ENCODE measurements around the gene ATOH7. TPM values are rescaled to one million over a fixed set of nuclear protein-coding genes. Genes with fewer than 3 reads are reported as not detected.

Gene ATOH7
- total and polyA plus RNA-seq, 9 of the 15 experiments (the other 6 are each of a cell fraction or from before 2014, with no cell fraction given): not detected

DNA sequence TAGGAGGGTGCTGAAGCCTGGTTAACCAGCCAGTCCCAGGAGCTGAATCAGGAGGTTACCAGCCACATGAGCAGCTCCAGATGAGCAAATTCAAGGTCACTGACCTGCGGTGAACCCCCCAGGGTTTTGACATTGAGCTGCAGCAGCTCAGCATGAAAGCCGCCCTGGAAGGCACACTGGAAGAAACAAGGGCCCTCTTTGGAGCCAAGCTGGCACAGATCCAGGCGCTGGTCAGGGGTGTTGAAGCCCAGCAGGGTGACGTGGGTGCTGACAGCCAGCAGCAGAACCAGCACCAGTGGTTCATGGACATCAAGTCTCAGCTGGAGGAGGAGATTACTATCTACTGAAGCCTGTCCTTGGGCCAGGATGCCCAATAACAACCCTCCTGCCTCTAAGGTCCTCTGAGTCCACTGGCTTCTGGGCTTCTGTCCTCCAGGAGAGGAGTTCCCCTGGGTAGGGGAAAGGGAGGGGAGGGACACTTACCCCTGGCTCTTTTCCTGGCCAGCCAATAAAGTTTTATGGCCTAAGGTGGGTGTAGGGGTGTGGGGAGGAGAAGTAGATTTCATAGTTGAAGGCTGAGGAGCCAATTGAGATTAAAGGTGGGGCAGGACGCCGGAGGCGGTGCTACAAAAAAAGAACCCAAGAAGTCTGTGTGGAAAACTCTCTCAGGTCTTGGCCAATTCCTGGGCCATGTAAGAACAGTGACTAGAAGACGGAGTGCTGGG, 29.4 kb upstream of the ATOH7 start:
- H3K4me2 ChIP-seq (ENCODE audit: insufficient read depth, low read length): no peak overlapping the region
- no peaks in the 10 kb centered on the region for H3K36me3 ChIP-seq (ENCODE audit: control insufficient read depth, insufficient read depth, low read length)
- no peak overlapping the region for H3K27ac ChIP-seq (ENCODE audit: extremely low read depth, low read depth, low read length)
- in situ Hi-C loops (cut with MboI) (no loop called here), intact Hi-C loops (cut with micrococcal nuclease) (no loop called here)
- no peaks in the 10 kb centered on the region for H4K20me1 ChIP-seq (replicated peaks; ENCODE audit: control insufficient read depth, insufficient read depth, low read length)
- H3K9ac ChIP-seq (ENCODE audit: insufficient read depth in 1 of 2, low read depth in 2 of 2, low read length in 2 of 2): no peak overlapping the region
- ATAC-seq (no peak), DNase-seq (ENCODE audit: extremely low read depth in 1 of 4, low spot score in 3 of 4) (no peak), FAIRE-seq (no peak)
- H3K9me3 ChIP-seq (replicated peaks; ENCODE audit: control insufficient read depth, insufficient read depth, low read depth, low read length): no peaks in the 10 kb centered on the region
- no peak overlapping the region for H3K4me3 ChIP-seq
- POLR2A ChIA-PET: interaction anchor here (0.8 kb wide), 1 partner anchor 12 kb away, joined by 3 read pairs; no protein-coding TSS in a partner anchor
- H3K4me1 ChIP-seq (replicated peaks in 1 of 2; ENCODE audit: control insufficient read depth in 2 of 2, insufficient read depth in 2 of 2, low read length in 2 of 2): no peaks in the 10 kb centered on the region
- TF ChIP-seq HDAC6 (IDR thresholded peaks at IDR 0.05; ENCODE audit: low read depth, low read length) (no peak), NFIC (IDR thresholded peaks at IDR 0.05) (peak; percentile 62)
- WGBS (ENCODE audit: insufficient coverage, low coverage, missing lambda C conversion rate): 6% methylated on average over 8 of the region's 8 CpGs
- BruUV-seq (replicated peaks): no TSS peak
- peaks cover 2 to 8% of the 10 kb centered on the region in 2 experiments; a peak in 3 of 5 replicates for H3K27me3 ChIP-seq (ENCODE audit: control insufficient read depth in 2 of 2, insufficient read depth in 2 of 2, low read length in 2 of 2)
- H2AFZ ChIP-seq (ENCODE audit: low read depth, low read length): no peak overlapping the region
- CTCF ChIA-PET (ENCODE audit: low intra/inter-chr PET ratio): no interaction called here
- no peaks in the 10 kb centered on the region for H3K9me1 ChIP-seq (ENCODE audit: control insufficient read depth, insufficient read depth, low read length)
- no peaks in the 10 kb centered on the region for H3K79me2 ChIP-seq (ENCODE audit: control insufficient read depth, insufficient read depth, low read length)

- ATAC-seq (no peak), DNase-seq (ENCODE audit: extremely low read depth in 1 of 4, low spot score in 3 of 4) (no peak), FAIRE-seq (no peak)
- H3K9me1 ChIP-seq (ENCODE audit: control insufficient read depth, insufficient read depth, low read length): no peaks in the 10 kb centered on the region
- H3K27ac ChIP-seq (ENCODE audit: extremely low read depth, low read depth, low read length): no peak overlapping the region
- no peak overlapping the region for H3K4me2 ChIP-seq (ENCODE audit: insufficient read depth, low read length)
- no peak overlapping the region for H3K4me3 ChIP-seq
- no peak overlapping the region for H2AFZ ChIP-seq (ENCODE audit: low read depth, low read length)
- in situ Hi-C loops (cut with MboI) (no loop called here), intact Hi-C loops (cut with micrococcal nuclease) (no loop called here)
- H4K20me1 ChIP-seq (replicated peaks; ENCODE audit: control insufficient read depth, insufficient read depth, low read length): no peaks in the 10 kb centered on the region
- H3K9me3 ChIP-seq (replicated peaks; ENCODE audit: control insufficient read depth, insufficient read depth, low read depth, low read length): no peaks in the 10 kb centered on the region
- BruUV-seq (replicated peaks): no TSS peak
- H3K9ac ChIP-seq (ENCODE audit: insufficient read depth in 1 of 2, low read depth in 2 of 2, low read length in 2 of 2): no peak overlapping the region
- H3K27me3 ChIP-seq (ENCODE audit: control insufficient read depth in 2 of 2, insufficient read depth in 2 of 2, low read length in 2 of 2): peaks cover 39 to 40% of the 10 kb centered on the region in 2 experiments
- 0% methylated on average over 1 of the region's 1 CpG for WGBS (ENCODE audit: insufficient coverage, low coverage, missing lambda C conversion rate)
- H3K79me2 ChIP-seq (ENCODE audit: control insufficient read depth, insufficient read depth, low read length): no peaks in the 10 kb centered on the region
- ChIA-PET POLR2A (interaction anchor here (0.6 to 1.6 kb wide), 4 partner anchors 10 to 79 kb away, joined by 3 to 4 read pairs (median 3); partner anchors contain the start of genes HNRNPH3 and PBLD), CTCF (ENCODE audit: low intra/inter-chr PET ratio) (no interaction called here)
- no peaks in the 10 kb centered on the region for H3K36me3 ChIP-seq (ENCODE audit: control insufficient read depth, insufficient read depth, low read length)
- no peaks in the 10 kb centered on the region for H3K4me1 ChIP-seq (replicated peaks in 1 of 2; ENCODE audit: control insufficient read depth in 2 of 2, insufficient read depth in 2 of 2, low read length in 2 of 2)
- no peak for TF ChIP-seq ZNF124 (CRISPR knock-in tag; IDR thresholded peaks at IDR 0.05)
- TF ChIP-seq PATZ1 (CRISPR knock-in tag; IDR thresholded peaks at IDR 0.05; ENCODE audit: borderline replicate concordance): no peak
- TF ChIP-seq TGIF2 (CRISPR knock-in tag; IDR thresholded peaks at IDR 0.05): no peak
- TF ChIP-seq, protein P1, sequence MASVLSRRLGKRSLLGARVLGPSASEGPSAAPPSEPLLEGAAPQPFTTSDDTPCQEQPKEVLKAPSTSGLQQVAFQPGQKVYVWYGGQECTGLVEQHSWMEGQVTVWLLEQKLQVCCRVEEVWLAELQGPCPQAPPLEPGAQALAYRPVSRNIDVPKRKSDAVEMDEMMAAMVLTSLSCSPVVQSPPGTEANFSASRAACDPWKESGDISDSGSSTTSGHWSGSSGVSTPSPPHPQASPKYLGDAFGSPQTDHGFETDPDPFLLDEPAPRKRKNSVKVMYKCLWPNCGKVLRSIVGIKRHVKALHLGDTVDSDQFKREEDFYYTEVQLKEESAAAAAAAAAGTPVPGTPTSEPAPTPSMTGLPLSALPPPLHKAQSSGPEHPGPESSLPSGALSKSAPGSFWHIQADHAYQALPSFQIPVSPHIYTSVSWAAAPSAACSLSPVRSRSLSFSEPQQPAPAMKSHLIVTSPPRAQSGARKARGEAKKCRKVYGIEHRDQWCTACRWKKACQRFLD (CRISPR knock-in tag; IDR thresholded peaks at IDR 0.05): no peak
- no peak for TF ChIP-seq U2AF1 (optimal IDR thresholded peaks at IDR 0.05; ENCODE audit: low read depth, low read length)
- no peak for TF ChIP-seq CGGBP1 (CRISPR knock-in tag; IDR thresholded peaks at IDR 0.05)
- no peak for TF ChIP-seq ZNF384 (IDR thresholded peaks at IDR 0.05; ENCODE audit: low read depth, low read length)
These were observed 21.4 kb upstream of the ATOH7 start for GRCh38 chr10:68253346-68253745.

Data from K562 (cell line).